SK-N-MC (cell line): Measurements from ENCODE around the gene HDAC8.

Experiments
- DNase-seq: peaks from one replicate; pipeline ENCODE4 v3.0.0-alpha.2; 2011; ENCODE audit warnings: low read depth, low spot score
- H3K27ac ChIP-seq: fragments of 200-600 bp; sonication (generic); 2 replicates; pipeline ENCODE4 v1.5.1; 2016; ENCODE audit warnings: mixed run types
- H3K36me3 ChIP-seq: fragments of 200-600 bp; sonication (generic); 2 replicates; pipeline ENCODE4 v1.6.1; 2017; ENCODE audit warnings: antibody characterized with exemption, low read length, mixed read lengths; ENCODE audit not compliant: insufficient read depth
- H3K4me3 ChIP-seq: fragments of 200-600 bp; sonication (generic); 2 replicates; pipeline ENCODE4 v1.5.1; 2016
- H3K9ac ChIP-seq: fragments of 200-600 bp; sonication (generic); 2 replicates; pipeline ENCODE4 v1.8.0; 2017; ENCODE audit warnings: mixed run types, mixed read lengths; ENCODE audit not compliant: insufficient read length
- H3K9me3 ChIP-seq: fragments of 200-600 bp; sonication (generic); 2 replicates; pipeline ENCODE4 v1.6.1; 2017; ENCODE audit warnings: low read depth, mild to moderate bottlenecking, antibody characterized with exemption, low read length, moderate library complexity, mixed read lengths
- EZH2 ChIP-seq: fragments of 200-600 bp; sonication (generic); IDR thresholded peaks from one replicate; pipeline ENCODE4 v1.6.1; 2017; ENCODE audit warnings: antibody characterized with exemption
- FOXP2 ChIP-seq: optimal IDR thresholded peaks from 2 replicates; pipeline ENCODE3; 2011; ENCODE audit warnings: mild to moderate bottlenecking, moderate library complexity; ENCODE audit not compliant: insufficient read depth; ENCODE audit errors: extremely low read length, control extremely low read depth
- POLR2AphosphoS5 ChIP-seq: IDR thresholded peaks from 2 replicates; pipeline ENCODE4 v1.6.1; 2012; ENCODE audit warnings: mild to moderate bottlenecking, low read depth, low read length, borderline replicate concordance

The HDAC8 gene

GRCh38 chrX:72295745-72296144 is 276.9 kb downstream of the HDAC8 start:
- H3K27ac ChIP-seq: no peak overlapping the region
- H3K4me3 ChIP-seq: no peak overlapping the region
- no peak for TF ChIP-seq EZH2
- TF ChIP-seq FOXP2: no peak
- TF ChIP-seq POLR2AphosphoS5: no peak
- no peak for DNase-seq
- H3K9ac ChIP-seq: no peak overlapping the region
- no peaks in the 10 kb centered on the region for H3K9me3 ChIP-seq
- no peaks in the 10 kb centered on the region for H3K36me3 ChIP-seq

- no peak for DNase-seq
- no peak overlapping the region for H3K4me3 ChIP-seq
- H3K9me3 ChIP-seq: no peaks in the 10 kb centered on the region
- H3K9ac ChIP-seq: no peak overlapping the region
- TF ChIP-seq POLR2AphosphoS5 (no peak), FOXP2 (no peak), EZH2 (no peak)
- H3K36me3 ChIP-seq: no peaks in the 10 kb centered on the region
- H3K27ac ChIP-seq: no peak overlapping the region
Observed at GRCh38 chrX:72294497-72294896, 278.1 kb downstream of the HDAC8 start.

GRCh38 chrX:72282302-72282701 is 290.3 kb downstream of the HDAC8 start:
- Histone ChIP-seq H3K9me3 (no peaks in the 10 kb centered on the region), H3K27ac (no peak overlapping the region), H3K4me3 (no peak overlapping the region), H3K36me3 (no peaks in the 10 kb centered on the region), H3K9ac (no peak overlapping the region)
- TF ChIP-seq POLR2AphosphoS5 (no peak), EZH2 (no peak), FOXP2 (no peak)
- DNase-seq: no peak

GRCh38 chrX:72280321-72280845 is 292.3 kb downstream of the HDAC8 start:
- no peak overlapping the region for H3K4me3 ChIP-seq
- H3K9me3 ChIP-seq: no peaks in the 10 kb centered on the region
- no peak overlapping the region for H3K27ac ChIP-seq
- H3K36me3 ChIP-seq: peaks cover 12% of the 10 kb centered on the region
- no peak overlapping the region for H3K9ac ChIP-seq
- DNase-seq: no peak
- TF ChIP-seq POLR2AphosphoS5 (no peak), FOXP2 (no peak), EZH2 (no peak)
